ENCODE measurements around the gene SLC5A6.

DNA sequence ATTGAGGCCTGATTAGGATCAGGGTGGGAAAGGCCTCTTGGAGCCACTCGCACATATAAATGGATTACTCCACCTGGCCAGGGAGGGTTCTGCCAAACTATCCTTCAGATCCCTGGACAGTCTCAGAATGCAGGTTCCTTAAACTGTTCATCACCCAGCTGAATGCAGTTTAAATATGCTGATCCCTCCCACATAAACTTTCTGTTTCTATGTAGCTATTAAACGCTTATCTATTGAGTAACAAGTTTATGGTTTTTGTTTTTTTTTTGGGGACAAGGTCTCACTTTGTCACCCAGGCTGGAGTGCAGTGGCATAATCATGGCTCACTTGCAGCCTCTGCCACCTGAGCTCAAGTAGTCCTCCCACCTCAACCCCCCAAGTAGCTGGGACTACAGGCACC, 7.0 kb upstream of the SLC5A6 start:
- no peak for TF ChIP-seq POLR2A (IDR thresholded peaks at IDR 0.05)
- TF ChIP-seq, protein P1, sequence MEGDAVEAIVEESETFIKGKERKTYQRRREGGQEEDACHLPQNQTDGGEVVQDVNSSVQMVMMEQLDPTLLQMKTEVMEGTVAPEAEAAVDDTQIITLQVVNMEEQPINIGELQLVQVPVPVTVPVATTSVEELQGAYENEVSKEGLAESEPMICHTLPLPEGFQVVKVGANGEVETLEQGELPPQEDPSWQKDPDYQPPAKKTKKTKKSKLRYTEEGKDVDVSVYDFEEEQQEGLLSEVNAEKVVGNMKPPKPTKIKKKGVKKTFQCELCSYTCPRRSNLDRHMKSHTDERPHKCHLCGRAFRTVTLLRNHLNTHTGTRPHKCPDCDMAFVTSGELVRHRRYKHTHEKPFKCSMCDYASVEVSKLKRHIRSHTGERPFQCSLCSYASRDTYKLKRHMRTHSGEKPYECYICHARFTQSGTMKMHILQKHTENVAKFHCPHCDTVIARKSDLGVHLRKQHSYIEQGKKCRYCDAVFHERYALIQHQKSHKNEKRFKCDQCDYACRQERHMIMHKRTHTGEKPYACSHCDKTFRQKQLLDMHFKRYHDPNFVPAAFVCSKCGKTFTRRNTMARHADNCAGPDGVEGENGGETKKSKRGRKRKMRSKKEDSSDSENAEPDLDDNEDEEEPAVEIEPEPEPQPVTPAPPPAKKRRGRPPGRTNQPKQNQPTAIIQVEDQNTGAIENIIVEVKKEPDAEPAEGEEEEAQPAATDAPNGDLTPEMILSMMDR (IDR thresholded peaks at IDR 0.05): no peak

Measured in body of pancreas (tissue), 4 donors.